H9 (cell line): ENCODE measurements around the gene CERS1. TPM values are rescaled to one million over a fixed set of nuclear protein-coding genes. Genes with fewer than 3 reads are reported as not detected.

Experiments used
- DNase-seq: peaks from one replicate; pipeline ENCODE4 v3.0.0-alpha.2; 2017
- H2AFZ ChIP-seq: one replicate; pipeline ENCODE4 v1.6.1; 2013; ENCODE audit warnings: mild to moderate bottlenecking, low read length, control low read depth, moderate library complexity
- H2AK5ac ChIP-seq: 2 replicates; pipeline ENCODE4 v1.6.1; 2013; ENCODE audit warnings: low read length, control low read depth, mixed read lengths; ENCODE audit not compliant: insufficient read length
- H2BK120ac ChIP-seq: one replicate; pipeline ENCODE4 v1.6.1; 2013; ENCODE audit warnings: low read depth, mild to moderate bottlenecking, low read length, control low read depth, inconsistent platforms; ENCODE audit not compliant: poor library complexity, severe bottlenecking
- H2BK12ac ChIP-seq: 2 replicates; pipeline ENCODE4 v1.6.1; 2013; ENCODE audit warnings: low read length, control low read depth, mixed read lengths, low read depth; ENCODE audit not compliant: insufficient read length
- H2BK15ac ChIP-seq: 2 replicates; pipeline ENCODE4 v1.6.1; 2013; ENCODE audit warnings: low read depth, low read length, control low read depth
- H2BK20ac ChIP-seq: one replicate; pipeline ENCODE4 v1.6.1; 2013; ENCODE audit warnings: low read depth, mild to moderate bottlenecking, low read length, control low read depth, inconsistent platforms; ENCODE audit not compliant: poor library complexity, severe bottlenecking
- H2BK5ac ChIP-seq: 2 replicates; pipeline ENCODE4 v1.6.1; 2013; ENCODE audit warnings: low read length, control low read depth, mixed read lengths; ENCODE audit not compliant: insufficient read length
- H3K14ac ChIP-seq: 2 replicates; pipeline ENCODE4 v1.6.1; 2013; ENCODE audit warnings: low read length, control low read depth; ENCODE audit not compliant: insufficient read depth
- H3K18ac ChIP-seq: 2 replicates; pipeline ENCODE4 v1.6.1; 2013; ENCODE audit warnings: low read depth, mild to moderate bottlenecking, mixed read lengths, low read length, control low read depth; ENCODE audit not compliant: insufficient read length
- H3K23ac ChIP-seq: 2 replicates; pipeline ENCODE4 v1.6.1; 2013; ENCODE audit warnings: low read length, control low read depth, mixed read lengths, low read depth; ENCODE audit not compliant: insufficient read length
- H3K23me2 ChIP-seq: 2 replicates; pipeline ENCODE4 v1.6.1; 2013; ENCODE audit warnings: low read depth, mild to moderate bottlenecking, mixed read lengths, low read length, control low read depth; ENCODE audit not compliant: insufficient read length, poor library complexity, severe bottlenecking
- H3K27ac ChIP-seq: 2 replicates; pipeline ENCODE4 v1.5.1; 2013; ENCODE audit warnings: low read length, control low read depth, mixed read lengths, low read depth; ENCODE audit not compliant: insufficient read length
- H3K27me3 ChIP-seq: 2 replicates; pipeline ENCODE4 v1.6.1; 2013; ENCODE audit warnings: low read length, control low read depth, inconsistent platforms; ENCODE audit not compliant: insufficient read depth
- H3K4ac ChIP-seq: 2 replicates; pipeline ENCODE4 v1.6.1; 2013; ENCODE audit warnings: low read depth, mild to moderate bottlenecking, control low read depth, inconsistent platforms, low read length, moderate library complexity
- H3K4me1 ChIP-seq: 2 replicates; pipeline ENCODE4 v1.6.1; 2013; ENCODE audit warnings: low read length, control low read depth, inconsistent platforms; ENCODE audit not compliant: insufficient read depth
- H3K4me2 ChIP-seq: 2 replicates; pipeline ENCODE4 v1.6.1; 2013; ENCODE audit warnings: low read length, control low read depth, mixed read lengths; ENCODE audit not compliant: insufficient read length, insufficient read depth
- H3K56ac ChIP-seq: 2 replicates; pipeline ENCODE4 v1.6.1; 2013; ENCODE audit warnings: low read depth, mild to moderate bottlenecking, mixed read lengths, low read length, control low read depth; ENCODE audit not compliant: insufficient read length
- H3K79me1 ChIP-seq: 2 replicates; pipeline ENCODE4 v1.6.1; 2013; ENCODE audit warnings: low read depth, mild to moderate bottlenecking, moderate library complexity, low read length, control low read depth, inconsistent platforms; ENCODE audit not compliant: insufficient read depth, poor library complexity, severe bottlenecking
- H3K79me2 ChIP-seq: 2 replicates; pipeline ENCODE4 v1.6.1; 2013; ENCODE audit warnings: low read length, control low read depth, inconsistent platforms; ENCODE audit not compliant: insufficient read depth
- H3K9ac ChIP-seq: 2 replicates; pipeline ENCODE4 v1.6.1; 2013; ENCODE audit warnings: low read length, control low read depth, mixed read lengths; ENCODE audit not compliant: insufficient read length; ENCODE audit errors: extremely low read depth
- H3K9me3 ChIP-seq: one replicate; pipeline ENCODE4 v1.6.1; 2013; ENCODE audit warnings: low read depth, low read length, inconsistent platforms; ENCODE audit not compliant: control insufficient read depth
- H3T11ph ChIP-seq: one replicate; pipeline ENCODE4 v1.6.1; 2013; ENCODE audit warnings: mild to moderate bottlenecking, low read length, control low read depth, inconsistent platforms
- H4K20me1 ChIP-seq: one replicate; pipeline ENCODE4 v1.6.1; 2013; ENCODE audit not compliant: control insufficient read depth, insufficient read length, insufficient read depth
- H4K5ac ChIP-seq: 2 replicates; pipeline ENCODE4 v1.6.1; 2013; ENCODE audit warnings: low read depth, mild to moderate bottlenecking, mixed read lengths, low read length, control low read depth; ENCODE audit not compliant: insufficient read length
- H4K8ac ChIP-seq: replicated peaks from 2 replicates; pipeline ENCODE4 v1.6.1; 2013; ENCODE audit warnings: low read length, control low read depth, mixed read lengths, low read depth; ENCODE audit not compliant: insufficient read length
- H4K91ac ChIP-seq: 2 replicates; pipeline ENCODE4 v1.6.1; 2013; ENCODE audit warnings: low read depth, mild to moderate bottlenecking, moderate library complexity, mixed read lengths, low read length, control low read depth; ENCODE audit not compliant: insufficient read length
- H3K27ac Mint-ChIP-seq, 3 experiments: 2 replicates in 2 of 3; 3 replicates in 1 of 3; pipeline ENCODE4 v1.8.0; 2020 to 2021; ENCODE audit warnings: mixed read lengths in 3 of 3, mild to moderate bottlenecking in 1 of 3, moderate library complexity in 1 of 3
- H3K27me3 Mint-ChIP-seq: 2 replicates; pipeline ENCODE4 v1.8.0; 2021; ENCODE audit warnings: low read depth, mild to moderate bottlenecking, moderate library complexity, mixed read lengths
- H3K36me3 Mint-ChIP-seq, 3 experiments: 2 replicates in 2 of 3; 3 replicates in 1 of 3; pipeline ENCODE4 v1.8.0; 2020 to 2021; ENCODE audit warnings: low read depth in 3 of 3, mixed read lengths in 3 of 3; ENCODE audit not compliant: insufficient read depth in 1 of 3
- H3K4me1 Mint-ChIP-seq, 2 experiments: 2 replicates each; pipeline ENCODE4 v1.8.0; 2020; ENCODE audit warnings: mixed read lengths in 2 of 2
- H3K4me3 Mint-ChIP-seq, 2 experiments: 2 replicates in 1 of 2; 3 replicates in 1 of 2; pipeline ENCODE4 v1.8.0; 2020 to 2021; ENCODE audit warnings: mild to moderate bottlenecking in 2 of 2, mixed read lengths in 2 of 2, moderate library complexity in 1 of 2
- H3K9me3 Mint-ChIP-seq, 2 experiments: 2 replicates in 1 of 2; 3 replicates in 1 of 2; pipeline ENCODE4 v1.8.0; 2020; ENCODE audit warnings: mild to moderate bottlenecking in 2 of 2, mixed read lengths in 2 of 2, moderate library complexity in 1 of 2
- CTCF ChIP-seq: fragments of 200-600 bp; sonication (generic); conservative IDR thresholded peaks from 3 replicates; pipeline ENCODE4 v1.8.0; 2021; ENCODE audit warnings: antibody characterized with exemption, mild to moderate bottlenecking
- WGBS: extraction: QIAGEN DNeasy Blood & Tissue Kit; methylation state at CpG from one replicate; pipeline ENCODE4 v1.1.7; 2013; ENCODE audit warnings: missing lambda C conversion rate, low lambda C conversion rate, mixed read lengths; ENCODE audit not compliant: insufficient read length; ENCODE audit errors: extremely low coverage; 5-methylcytosine and 5-hydroxymethylcytosine counted together
- total RNA-seq: library from RNA; stranded (reverse); gene quantifications from 2 replicates; pipeline ENCODE4 v1.2.1, GENCODE V29; 2021

Gene CERS1
- total RNA-seq, 1 experiment from 2014 or later = 19.3 TPM

- H3K27ac Mint-ChIP-seq = no peak overlapping the region
- Histone ChIP-seq H3K27me3 (no peaks in the 10 kb centered on the region), H2AK5ac (no peak overlapping the region), H2BK5ac (no peak overlapping the region), H3K4me2 (no peak overlapping the region), H4K20me1 (peaks cover 2% of the 10 kb centered on the region), H4K8ac (no peak overlapping the region), H2BK20ac (no peak overlapping the region), H2BK120ac (no peak overlapping the region), H2AFZ (no peak overlapping the region), H3T11ph (no peak overlapping the region), H3K18ac (no peak overlapping the region), H3K9ac (no peak overlapping the region), H2BK15ac (no peak overlapping the region), H3K27ac (no peak overlapping the region), H3K4ac (no peak overlapping the region), H3K79me1 (peaks cover 5% of the 10 kb centered on the region), H4K91ac (no peak overlapping the region), H2BK12ac (no peak overlapping the region), H3K56ac (no peak overlapping the region), H4K5ac (no peak overlapping the region), H3K9me3 (no peaks in the 10 kb centered on the region), H3K23me2 (no peaks in the 10 kb centered on the region), H3K4me1 (no peaks in the 10 kb centered on the region), H3K14ac (no peak overlapping the region), H3K79me2 (peaks cover 17% of the 10 kb centered on the region; the same call in 1 of the 2 replicates), H3K23ac (no peak overlapping the region)
- no peak overlapping the region for H3K4me3 Mint-ChIP-seq
- DNase-seq = no peak
- WGBS = no CpG with 5 or more reads among the region's 8 CpGs
- H3K9me3 Mint-ChIP-seq = no peaks in the 10 kb centered on the region; a peak in 1 of 5 replicates
- TF ChIP-seq CTCF = no peak
- H3K27me3 Mint-ChIP-seq = no peaks in the 10 kb centered on the region
- peaks cover 24 to 33% of the 10 kb centered on the region in 2 experiments for H3K4me1 Mint-ChIP-seq
- H3K36me3 Mint-ChIP-seq = peaks cover 20 to 28% (median 26%) of the 10 kb centered on the region in 3 experiments; a peak in 6 of 7 replicates
Measured at GRCh38 chr19:18844806-18845329, 51.1 kb downstream of the CERS1 start.
